CMK (cell line): ENCODE data around the gene DGKQ.
A peak's percentile ranks its signal among the peaks of the same experiment; 100 is the strongest.
"Not testable (repeated sequence)": the region's sequence is repeated elsewhere in the genome, so short reads cannot be mapped to it uniquely, and the experiment has no call there.

ENCODE experiments used
- DNase-seq: peaks from one replicate; pipeline ENCODE4 v3.0.0-alpha.2; 2010; ENCODE audit warnings: low read depth

The DGKQ gene

DNA sequence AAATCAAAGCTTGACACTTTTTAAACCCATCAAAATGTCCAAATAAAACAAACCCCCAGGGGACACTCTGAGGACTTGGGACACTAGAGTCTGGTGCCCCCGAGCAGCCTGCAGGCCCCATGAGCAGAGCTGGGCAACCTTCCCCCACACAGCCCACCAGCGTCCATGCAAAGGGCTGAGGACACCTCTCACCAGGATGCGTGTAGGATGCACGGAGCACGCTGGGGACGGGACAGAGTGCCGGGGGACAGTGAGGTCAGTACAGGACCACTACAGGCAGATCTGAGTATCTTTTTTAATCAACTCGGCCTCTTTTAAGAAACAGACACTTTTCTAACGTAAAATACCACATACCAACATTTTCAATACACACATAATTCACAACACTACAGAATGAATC is 48.2 kb downstream of the DGKQ start:
- no peak for DNase-seq

DNA sequence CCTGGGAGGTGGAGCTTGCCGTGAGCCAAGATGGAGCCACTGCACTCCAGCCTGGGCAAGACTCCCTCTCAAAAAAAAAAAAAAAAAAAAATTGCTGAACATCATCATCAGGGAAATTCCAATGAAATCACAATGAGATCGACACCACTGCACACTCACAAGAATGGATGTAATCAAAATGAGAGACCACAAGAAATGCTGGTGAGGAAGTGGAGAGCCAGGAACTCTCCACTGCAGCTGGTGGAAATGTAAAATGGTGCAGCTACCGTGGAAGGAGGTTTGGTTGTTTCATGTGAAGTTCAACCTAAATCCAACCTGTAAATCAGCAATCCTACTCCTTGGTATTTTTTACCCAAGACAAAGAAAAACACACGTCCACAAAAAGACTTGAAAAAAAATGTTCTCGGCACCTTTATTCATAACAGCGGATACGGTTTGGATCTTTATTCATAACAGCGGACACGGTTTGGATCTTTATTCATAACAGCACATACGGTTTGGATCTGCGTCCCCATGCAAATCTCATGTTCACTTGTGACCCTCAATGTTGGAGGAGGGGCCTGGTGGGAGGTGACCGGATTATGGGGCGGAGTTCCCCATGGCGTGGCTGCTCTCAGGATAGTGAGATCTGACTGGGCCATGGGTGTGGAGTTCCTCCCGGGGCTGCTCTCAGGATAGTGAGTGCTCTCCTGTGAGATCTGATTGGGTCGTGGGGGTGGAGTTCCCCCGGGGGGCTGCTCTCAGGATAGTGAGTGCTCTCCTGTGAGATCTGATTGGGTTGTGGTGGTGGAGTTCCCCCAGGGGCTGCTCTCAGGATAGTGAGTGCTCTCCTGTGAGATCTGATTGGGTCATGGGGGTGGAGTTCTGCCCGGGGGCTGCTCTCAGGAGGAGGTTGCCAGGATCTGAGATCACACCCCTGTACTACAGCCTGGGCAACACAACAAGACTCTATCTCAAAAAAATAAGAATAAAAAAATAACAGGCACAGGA is 49.0 kb downstream of the DGKQ start:
- DNase-seq: peak; percentile 86

DNA sequence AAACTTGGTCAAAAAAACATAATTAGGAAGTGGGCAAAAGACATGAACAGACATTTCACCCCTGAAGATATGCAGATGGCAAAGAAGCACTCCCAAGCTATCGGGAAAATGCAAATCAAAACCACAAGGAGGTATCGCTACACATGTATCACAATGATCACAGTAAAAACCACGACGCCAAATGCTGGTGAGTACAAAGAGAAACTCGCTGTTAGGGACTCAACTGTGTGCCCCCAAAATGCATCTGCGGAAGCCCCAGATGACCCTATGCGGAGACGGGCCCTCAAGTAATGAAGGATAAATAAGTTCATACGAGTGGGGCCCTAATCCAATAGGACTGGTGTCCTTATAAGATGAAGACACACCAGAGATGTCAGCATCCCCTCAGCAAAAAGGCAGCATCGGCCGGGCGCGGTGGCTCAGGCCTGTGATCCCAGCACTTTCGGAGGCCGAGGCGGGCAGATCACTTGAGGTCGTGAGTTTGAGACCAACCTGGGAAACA is 51.5 kb downstream of the DGKQ start:
- DNase-seq: no peak

DNA sequence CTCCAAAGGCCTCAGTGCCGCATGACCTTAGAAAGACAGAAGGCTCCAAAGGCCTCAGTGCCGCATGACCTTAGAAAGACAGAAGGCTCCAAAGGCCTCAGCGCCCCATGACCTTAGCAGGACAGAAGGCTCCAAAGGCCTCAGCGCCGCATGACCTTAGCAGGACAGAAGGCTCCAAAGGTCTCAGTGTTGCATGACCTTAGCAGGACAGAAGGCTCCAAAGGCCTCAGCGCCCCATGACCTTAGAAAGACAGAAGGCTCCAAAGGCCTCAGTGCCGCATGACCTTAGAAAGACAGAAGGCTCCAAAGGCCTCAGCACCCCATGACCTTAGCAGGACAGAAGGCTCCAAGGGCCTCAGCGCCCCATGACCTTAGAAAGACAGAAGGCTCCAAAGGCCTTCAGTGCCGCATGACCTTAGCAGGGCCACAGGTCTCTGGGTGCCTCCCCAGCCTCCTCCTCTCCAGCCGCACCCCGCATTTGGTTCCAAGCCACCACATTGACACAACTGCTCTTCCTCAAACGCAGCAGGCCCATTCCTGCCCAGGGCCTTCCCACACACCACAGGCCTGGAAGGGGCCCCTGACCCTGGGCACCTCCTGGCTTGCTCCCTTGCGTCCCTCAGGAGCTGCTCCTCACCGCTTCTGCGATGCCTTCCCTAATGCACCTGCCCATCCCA is 54.2 kb downstream of the DGKQ start:
- not testable (repeated sequence) for DNase-seq

DNA sequence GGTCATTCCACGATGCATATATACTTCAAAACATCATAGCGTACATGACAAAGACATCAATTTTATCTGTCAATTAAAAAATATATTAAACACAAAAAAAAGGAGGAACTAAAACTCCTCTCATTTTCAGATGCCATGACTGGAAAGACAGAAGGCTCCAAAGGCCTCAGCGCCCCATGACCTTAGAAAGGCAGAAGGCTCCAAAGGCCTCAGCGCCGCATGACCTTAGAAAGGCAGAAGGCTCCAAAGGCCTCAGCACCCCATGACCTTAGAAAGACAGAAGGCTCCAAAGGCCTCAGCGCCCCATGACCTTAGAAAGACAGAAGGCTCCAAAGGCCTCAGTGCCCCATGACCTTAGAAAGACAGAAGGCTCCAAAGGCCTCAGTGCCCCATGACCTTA is 54.8 kb downstream of the DGKQ start:
- not testable (repeated sequence) for DNase-seq

DNA sequence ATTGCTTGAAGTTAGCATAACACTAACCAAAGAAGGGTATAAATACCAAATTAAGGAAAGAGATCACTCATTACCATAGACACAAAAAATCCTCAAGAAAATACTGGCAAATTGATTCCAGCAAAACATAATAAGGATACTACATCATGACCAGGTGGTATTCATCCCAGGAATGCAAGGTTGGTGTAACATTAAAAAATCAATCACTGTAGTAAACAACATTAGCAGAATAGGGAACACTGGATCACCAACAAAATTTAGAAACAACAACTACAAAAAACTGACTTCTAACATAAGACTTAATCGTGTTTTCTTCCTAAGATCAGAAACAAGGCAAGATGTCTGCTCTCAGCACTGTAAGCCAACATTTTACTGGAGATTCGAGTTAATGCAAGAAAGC is 55.4 kb downstream of the DGKQ start:
- DNase-seq: no peak

DNA sequence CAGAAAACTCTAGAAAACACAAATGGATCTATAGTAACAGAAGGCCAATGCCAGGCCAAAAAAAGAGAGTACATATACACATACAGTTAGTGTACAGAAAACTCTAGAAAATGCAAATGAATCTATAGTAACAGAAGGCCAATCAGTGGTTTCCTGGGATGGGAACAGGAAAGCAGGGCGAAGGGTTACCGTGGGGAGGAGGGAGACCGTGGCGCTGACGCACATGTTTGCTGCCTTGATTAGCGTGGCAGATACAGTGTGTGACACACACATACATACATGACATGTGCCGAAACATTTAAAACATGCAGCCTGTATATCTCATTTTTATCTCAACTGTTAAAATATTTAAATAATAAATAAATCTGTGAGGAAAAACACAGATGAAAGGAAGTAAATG is 55.9 kb downstream of the DGKQ start:
- no peak for DNase-seq

DNA sequence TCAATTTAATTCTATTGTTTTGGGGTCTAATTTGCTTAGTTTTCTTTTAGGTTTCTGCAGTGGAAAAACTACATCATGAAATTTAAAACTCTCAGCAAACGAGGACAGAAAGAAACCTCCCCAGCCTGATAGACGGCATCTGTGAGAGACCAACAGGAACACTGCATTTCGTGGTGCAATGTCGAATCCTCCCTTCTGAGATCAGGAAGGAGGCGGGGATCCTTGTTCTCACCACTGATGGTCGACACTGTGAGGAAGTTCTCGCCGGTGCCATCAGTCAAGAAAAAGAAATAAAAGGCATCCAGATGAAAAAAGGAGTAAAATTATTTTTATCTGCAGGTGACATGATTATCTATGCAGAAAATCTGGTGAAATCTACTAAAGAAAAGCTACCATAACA is 57.8 kb downstream of the DGKQ start:
- DNase-seq: no peak

DNA sequence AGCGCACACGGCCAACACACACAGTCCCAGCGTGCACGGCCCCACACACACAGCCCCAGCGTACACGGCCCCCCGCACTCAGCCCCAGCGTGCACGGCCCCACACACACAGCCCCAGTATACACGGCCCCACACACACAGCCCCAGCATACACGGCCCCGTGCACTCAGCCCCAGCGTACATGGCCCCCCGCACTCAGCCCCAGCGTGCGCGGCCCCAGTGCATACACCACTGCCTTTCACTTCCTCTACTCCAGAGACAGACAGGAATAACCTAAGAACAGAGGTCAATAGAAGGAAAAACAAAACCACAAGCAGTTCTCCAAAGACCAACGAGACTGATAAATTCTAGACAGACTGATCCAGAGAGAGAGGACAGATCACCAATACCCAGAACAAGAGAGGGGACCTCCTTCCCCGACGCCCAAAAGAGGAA is 58.3 kb downstream of the DGKQ start:
- no peak for DNase-seq

DNA sequence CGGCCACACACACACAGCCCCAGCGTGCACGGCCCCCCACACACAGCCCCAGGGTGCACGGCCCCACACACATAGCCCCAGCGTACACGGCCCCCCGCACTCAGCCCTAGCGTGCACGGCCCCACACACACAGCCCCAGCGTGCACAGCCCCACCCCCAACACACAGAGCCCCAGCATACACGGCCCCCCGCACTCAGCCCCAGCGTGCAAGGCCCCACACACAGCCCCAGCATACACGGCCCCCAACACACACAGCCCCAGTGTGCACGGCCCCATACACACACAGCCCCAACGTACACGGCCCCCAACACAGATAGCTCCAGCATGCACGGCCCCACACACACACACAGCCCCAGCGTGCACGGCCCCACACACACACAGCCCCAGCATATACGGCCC is 58.8 kb downstream of the DGKQ start:
- DNase-seq: no peak

DNA sequence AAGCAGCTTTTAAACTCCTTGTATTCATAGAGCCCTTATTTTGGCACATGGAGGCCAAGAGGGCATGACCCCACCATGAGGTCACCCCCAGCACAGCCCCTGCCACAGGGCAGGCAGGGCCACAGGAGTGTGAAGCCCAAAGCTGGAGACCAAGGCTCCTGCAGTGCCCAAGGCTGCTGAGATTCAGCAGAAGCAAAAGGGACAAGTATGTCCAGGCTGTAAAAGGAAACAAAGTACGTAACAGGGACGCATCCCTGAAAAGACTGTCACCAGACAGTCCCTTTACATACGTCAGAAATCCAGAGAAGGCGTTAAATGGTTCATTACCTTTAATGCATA is 60.1 kb downstream of the DGKQ start:
- no peak for DNase-seq

DNA sequence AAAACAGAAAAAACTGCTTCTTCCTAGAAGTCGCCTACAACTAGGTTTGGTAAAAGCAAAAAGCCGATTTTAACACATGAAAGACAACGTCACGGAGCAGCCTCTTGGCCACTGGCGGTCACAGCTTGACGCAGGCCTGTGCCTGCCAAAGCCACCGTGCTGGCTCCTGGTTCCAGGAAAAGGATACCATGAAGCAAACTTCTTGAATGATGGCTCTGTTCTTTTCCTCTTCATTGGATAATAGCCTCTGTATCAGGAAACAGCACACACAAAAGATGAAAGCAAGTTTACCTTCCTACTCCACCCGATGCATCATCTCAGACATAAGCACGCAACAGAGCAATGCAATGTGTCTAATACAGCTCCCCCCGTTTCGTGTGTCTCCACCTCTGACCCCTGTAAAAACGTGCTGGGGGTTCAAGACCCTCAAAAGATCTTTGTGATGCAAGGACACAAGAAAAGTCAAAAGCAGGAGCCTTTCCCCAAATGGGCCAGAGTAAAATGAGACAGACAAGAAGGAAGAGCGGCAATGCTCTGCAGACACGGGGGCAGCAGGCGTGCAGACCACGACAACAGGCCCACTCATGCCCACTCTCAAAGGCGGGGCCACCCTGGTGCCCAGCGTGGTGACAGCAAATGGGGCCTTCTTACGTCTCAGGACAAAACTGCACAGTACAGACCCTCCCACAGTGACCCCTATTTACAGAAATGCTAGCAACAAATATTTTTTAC is 60.7 kb downstream of the DGKQ start:
- DNase-seq: no peak

DNA sequence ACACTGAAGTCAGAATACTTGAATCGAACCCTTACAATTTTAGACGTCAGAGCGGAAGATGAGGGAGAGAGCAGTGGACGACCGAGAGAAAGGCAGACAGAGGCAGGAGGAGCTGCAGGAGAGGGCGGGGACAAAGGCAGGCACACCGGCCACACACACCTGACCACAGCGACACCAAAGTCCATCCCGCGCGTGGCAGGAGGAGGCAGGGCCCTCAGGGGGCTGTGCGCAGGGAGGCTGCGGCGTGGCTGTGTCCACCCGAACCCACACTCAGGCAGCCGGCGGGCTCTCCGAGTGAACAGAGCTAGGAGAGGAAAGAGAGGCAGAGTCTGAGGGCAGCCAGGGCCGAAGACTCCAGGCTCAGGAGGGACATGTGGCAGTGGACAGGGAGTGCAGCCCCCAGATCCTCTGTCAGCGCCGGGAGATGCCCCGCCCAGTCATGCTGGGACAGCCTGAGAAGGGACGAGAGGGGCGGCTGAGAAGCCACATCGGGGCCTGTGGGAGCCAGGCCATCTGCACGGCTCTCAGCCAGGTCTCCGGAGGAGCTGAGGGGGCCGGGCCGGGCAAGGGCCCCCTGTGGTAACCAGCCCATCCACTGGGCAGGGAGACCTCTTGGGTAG is 61.4 kb downstream of the DGKQ start:
- DNase-seq: no peak

DNA sequence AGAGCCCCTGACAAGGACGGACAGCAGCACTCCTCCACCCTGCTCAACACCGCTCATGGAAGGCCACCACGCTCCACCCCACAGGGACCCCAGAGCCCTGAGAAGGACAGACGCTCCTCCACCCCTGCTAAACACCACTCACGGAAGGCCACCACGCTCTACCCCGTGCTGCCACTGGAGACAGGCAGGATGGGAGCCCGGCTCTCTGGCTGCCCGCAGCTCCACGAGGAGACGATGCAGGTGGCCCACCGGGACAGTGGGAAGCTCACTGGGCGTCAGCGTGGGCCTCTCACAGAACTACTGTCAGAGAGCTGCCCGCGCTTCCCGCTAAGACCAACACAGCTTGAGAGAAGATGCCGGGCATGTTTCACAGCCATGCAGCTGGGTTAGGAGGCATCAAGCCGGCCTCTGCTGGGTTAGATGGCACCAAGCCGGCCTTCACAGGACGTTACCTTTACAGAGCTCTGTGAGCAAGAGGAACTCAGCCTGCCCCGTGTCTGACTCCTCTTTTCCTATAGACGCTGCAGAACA is 62.1 kb downstream of the DGKQ start:
- DNase-seq: no peak

DNA sequence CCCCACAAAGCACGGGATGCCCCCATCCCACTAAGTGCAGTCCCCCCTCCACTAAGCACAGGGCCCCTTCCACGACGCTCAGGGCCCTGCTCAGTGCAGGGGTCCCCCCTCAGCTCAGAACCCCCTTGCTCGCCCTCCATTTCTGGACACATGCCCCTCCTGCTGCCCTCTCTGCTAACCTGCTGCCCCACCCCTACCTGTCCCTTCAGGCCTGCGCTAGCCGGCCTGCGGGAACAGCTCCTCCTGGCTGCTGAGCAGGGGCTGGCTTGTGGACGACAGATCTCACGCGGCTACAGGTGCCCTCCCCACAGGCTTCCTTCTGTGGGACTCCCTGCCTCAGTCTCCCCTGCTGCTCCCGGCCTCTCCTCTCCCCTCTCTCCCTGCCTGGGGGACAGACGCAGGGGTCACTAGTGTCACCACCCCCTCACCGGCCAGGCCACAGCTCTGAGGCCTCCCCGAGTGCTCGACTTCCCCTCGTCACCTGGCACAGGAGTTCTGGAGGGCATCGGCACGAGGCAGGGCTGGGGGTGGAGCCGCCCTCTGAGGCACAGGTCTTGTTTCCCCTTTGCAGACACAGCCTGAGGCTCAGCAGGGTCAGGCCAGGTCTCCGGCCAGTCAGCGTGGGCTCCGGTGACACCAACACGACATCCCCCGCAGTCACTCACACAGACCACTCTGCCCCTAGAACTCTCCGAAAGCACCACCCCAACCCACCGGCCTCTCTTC is 62.8 kb downstream of the DGKQ start:
- no peak for DNase-seq

DNA sequence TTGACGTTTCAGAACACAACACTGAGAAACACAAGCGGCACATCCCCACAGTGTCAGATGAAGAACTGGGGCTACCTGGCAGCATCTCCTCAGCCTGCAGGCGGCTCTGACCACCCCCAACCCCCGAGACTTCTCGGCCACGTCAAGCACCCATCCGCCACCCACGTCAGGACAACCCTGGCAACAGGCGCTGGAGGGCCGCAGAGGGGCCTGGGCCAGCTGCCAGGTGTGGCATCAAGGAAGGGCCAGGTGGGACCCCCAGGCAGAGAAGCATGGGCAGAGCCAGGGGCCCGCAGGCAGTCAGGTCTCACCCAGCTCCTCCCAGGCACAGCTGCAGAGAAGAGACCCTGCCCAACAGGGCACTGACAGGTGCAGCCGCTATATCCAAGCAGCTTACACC is 63.5 kb downstream of the DGKQ start:
- DNase-seq: no peak

DNA sequence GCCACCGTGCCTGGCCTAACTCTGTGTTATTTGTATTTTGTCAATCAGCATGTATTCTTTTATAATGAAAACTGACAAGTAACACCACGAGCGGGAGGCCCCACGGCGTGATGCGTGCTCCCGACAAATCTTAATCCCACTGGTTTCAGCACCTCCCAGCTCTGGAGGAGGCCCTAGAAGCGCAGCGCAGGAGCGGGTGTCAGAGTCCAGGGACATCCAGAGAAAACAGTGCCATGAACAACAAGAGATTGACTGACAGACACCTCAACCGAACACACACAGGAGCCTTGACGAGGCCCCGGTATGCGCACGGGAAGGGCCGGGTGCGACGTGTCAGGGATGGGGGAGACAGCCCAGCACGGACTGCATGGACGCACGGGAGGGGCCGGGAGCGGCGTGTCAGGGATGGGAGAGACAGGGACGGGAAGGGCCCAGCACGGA is 64.2 kb downstream of the DGKQ start:
- DNase-seq: no peak
